SU-DHL-6 (cell line): ENCODE data around the gene ABHD13.
A peak's percentile ranks its signal among the peaks of the same experiment; 100 is the strongest.
"Not testable (repeated sequence)": the region's sequence is repeated elsewhere in the genome, so short reads cannot be mapped to it uniquely, and the experiment has no call there.

Experiments
- H2AFZ ChIP-seq: fragments of 200-600 bp; sonication (generic); 2 replicates; pipeline ENCODE4 v1.6.1; 2014; ENCODE audit warnings: low read depth, mild to moderate bottlenecking, moderate library complexity, mixed read lengths, antibody characterized with exemption, low read length; ENCODE audit not compliant: severe bottlenecking
- H3F3A ChIP-seq: fragments of 200-600 bp; shearing (Covaris generic); 2 replicates; pipeline ENCODE4 v1.6.0; 2016; ENCODE audit warnings: antibody characterized with exemption, mild to moderate bottlenecking; ENCODE audit not compliant: insufficient read depth
- H3K27ac ChIP-seq: fragments of 200-600 bp; sonication (generic); 2 replicates; pipeline ENCODE4 v1.5.1; 2016; ENCODE audit warnings: low read depth, mild to moderate bottlenecking, low read length, moderate library complexity, mixed read lengths
- H3K27me3 ChIP-seq: fragments of 200-600 bp; sonication (generic), shearing (Covaris generic); 2 replicates; pipeline ENCODE4 v1.6.0; 2014; ENCODE audit warnings: mild to moderate bottlenecking, low read length
- H3K36me3 ChIP-seq: fragments of 200-600 bp; sonication (generic); 2 replicates; pipeline ENCODE4 v1.6.1; 2014; ENCODE audit warnings: mild to moderate bottlenecking, low read length, mixed read lengths
- H3K4me2 ChIP-seq: fragments of 300-600, 200-600 bp; shearing (Covaris generic), sonication (generic); 2 replicates; pipeline ENCODE4 v1.6.0; 2014; ENCODE audit warnings: low read length, low read depth, mild to moderate bottlenecking; ENCODE audit not compliant: poor library complexity, severe bottlenecking
- H3K4me3 ChIP-seq: fragments of 200-600 bp; sonication (generic); 2 replicates; pipeline ENCODE4 v1.5.1; 2014; ENCODE audit warnings: antibody characterized with exemption, low read length, mild to moderate bottlenecking, mixed read lengths; ENCODE audit not compliant: insufficient read depth, poor library complexity, severe bottlenecking
- H3K79me2 ChIP-seq: fragments of 200-600 bp; sonication (generic); 2 replicates; pipeline ENCODE4 v1.6.1; 2014; ENCODE audit warnings: mild to moderate bottlenecking, low read length, moderate library complexity; ENCODE audit not compliant: insufficient read depth
- H3K9ac ChIP-seq: fragments of 200-600 bp; sonication (generic); 2 replicates; pipeline ENCODE4 v1.7.0; 2014; ENCODE audit warnings: mild to moderate bottlenecking, low read length
- H3K9me2 ChIP-seq: fragments of 200-600 bp; sonication (generic); replicated peaks from 2 replicates; pipeline ENCODE4 v1.6.1; 2014; ENCODE audit warnings: low read length; ENCODE audit not compliant: insufficient read depth
- H3K9me3 ChIP-seq: fragments of 200-600 bp; sonication (generic); 2 replicates; pipeline ENCODE4 v1.6.1; 2014; ENCODE audit warnings: low read length, mixed read lengths; ENCODE audit not compliant: insufficient read depth
- H4K20me1 ChIP-seq: fragments of 200-600 bp; sonication (generic); 2 replicates; pipeline ENCODE4 v1.6.1; 2014; ENCODE audit warnings: low read depth, mild to moderate bottlenecking, antibody characterized with exemption, low read length, moderate library complexity, mixed read lengths
- EZH2phosphoT487 ChIP-seq: fragments of 200-600 bp; sonication (generic), shearing (Covaris generic); conservative IDR thresholded peaks from 2 replicates; pipeline ENCODE4 v1.6.1; 2018; ENCODE audit warnings: mild to moderate bottlenecking, antibody characterized with exemption, low read length, moderate library complexity, mixed read lengths
- TF ChIP-seq, protein P1 (sequence below): fragments of 200-600 bp; sonication (generic); IDR thresholded peaks from one replicate; pipeline ENCODE4 v1.5.1; 2017; ENCODE audit warnings: antibody characterized with exemption, mild to moderate bottlenecking, low read length, moderate library complexity; ENCODE audit not compliant: insufficient read depth, poor library complexity, severe bottlenecking

Gene ABHD13

DNA sequence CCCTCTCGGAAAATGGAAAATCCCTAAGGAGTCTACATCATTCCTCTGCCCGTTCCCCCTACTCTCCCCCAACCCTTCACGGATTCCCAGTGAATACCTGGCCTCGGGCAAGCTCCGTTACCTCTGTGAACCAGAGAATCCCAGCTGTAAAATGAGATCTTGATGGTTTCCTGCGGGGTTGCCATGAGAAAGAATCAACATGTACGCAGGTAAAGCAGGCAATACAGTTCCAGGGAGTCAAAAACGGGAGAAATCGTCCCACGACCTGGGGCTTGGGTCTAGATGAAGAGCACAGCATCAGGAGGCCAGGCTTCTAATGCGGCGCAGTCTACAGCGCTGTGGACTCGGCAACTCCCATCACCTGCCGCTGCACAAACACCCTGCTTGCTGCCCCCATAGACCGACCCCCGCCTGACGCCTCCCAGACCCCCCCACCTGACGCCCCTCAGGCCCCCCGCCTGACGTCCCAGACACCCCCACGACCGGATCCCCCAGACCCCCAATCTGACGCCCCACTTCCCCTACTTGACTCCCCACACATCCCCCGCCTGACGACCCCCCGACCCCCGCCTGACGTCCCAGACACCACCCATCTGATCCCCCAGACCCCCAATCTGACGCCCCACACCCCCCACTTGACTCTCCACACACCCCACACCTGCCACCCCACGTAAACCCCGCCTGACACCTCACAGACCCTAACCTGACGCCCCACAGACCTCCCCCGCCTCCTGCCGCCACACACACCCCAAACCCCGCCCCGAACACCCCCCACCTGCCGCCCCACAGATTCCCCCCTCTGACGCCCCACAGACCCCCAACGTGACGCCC is 3.5 kb upstream of the ABHD13 start:
- Histone ChIP-seq H2AFZ (no peak overlapping the region), H3F3A (peaks cover 20% of the 10 kb centered on the region), H3K9me3 (no peaks in the 10 kb centered on the region), H3K27me3 (no peaks in the 10 kb centered on the region), H3K4me3 (peak overlapping the region; percentile 38), H4K20me1 (no peaks in the 10 kb centered on the region), H3K4me2 (peak overlapping the region; percentile 75), H3K9ac (peak overlapping the region; percentile 27; the same call in 1 of the 2 replicates), H3K36me3 (peaks cover 22% of the 10 kb centered on the region; the same call in 1 of the 2 replicates), H3K9me2 (no peaks in the 10 kb centered on the region), H3K79me2 (peaks cover 27% of the 10 kb centered on the region), H3K27ac (peak overlapping the region; percentile 31; the same call in 1 of the 2 replicates)
- no peak for TF ChIP-seq EZH2phosphoT487
- TF ChIP-seq, protein P1, sequence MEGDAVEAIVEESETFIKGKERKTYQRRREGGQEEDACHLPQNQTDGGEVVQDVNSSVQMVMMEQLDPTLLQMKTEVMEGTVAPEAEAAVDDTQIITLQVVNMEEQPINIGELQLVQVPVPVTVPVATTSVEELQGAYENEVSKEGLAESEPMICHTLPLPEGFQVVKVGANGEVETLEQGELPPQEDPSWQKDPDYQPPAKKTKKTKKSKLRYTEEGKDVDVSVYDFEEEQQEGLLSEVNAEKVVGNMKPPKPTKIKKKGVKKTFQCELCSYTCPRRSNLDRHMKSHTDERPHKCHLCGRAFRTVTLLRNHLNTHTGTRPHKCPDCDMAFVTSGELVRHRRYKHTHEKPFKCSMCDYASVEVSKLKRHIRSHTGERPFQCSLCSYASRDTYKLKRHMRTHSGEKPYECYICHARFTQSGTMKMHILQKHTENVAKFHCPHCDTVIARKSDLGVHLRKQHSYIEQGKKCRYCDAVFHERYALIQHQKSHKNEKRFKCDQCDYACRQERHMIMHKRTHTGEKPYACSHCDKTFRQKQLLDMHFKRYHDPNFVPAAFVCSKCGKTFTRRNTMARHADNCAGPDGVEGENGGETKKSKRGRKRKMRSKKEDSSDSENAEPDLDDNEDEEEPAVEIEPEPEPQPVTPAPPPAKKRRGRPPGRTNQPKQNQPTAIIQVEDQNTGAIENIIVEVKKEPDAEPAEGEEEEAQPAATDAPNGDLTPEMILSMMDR: no peak

DNA sequence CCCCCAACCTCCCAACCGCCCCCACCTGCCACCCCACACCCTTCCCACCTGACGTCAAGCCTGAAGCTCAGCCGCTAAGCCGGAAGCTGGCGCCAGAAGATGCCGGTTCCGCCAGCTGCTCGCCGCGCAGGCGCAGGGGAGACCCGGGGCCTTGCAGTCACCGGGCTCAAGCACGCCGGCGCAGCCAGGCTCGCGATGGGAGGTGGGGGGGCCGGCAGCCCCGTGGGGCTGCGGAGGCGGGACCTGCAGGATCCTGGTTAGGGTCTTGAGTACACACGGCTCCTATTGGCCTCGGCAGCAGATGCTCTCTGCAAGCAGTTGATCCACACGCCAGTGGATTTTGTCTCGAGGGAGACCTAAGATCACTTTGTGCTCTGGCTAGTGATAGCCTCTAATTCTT is 2.8 kb upstream of the ABHD13 start, which contains the start of gene LIG4:
LIG4 (minus strand) TSS at position 101 of the 400 bp plus-strand sequence. CDS start 4,268 bp downstream, outside the sequence.
- peak within 1 kb of the TSS; percentile 49 for H3K9ac ChIP-seq
- peak within 1 kb of the TSS; percentile 91 for H3K4me2 ChIP-seq
- H3K4me3 ChIP-seq: peak within 1 kb of the TSS; percentile 73
- peaks cover 35% of the 10 kb centered on the region for H3K79me2 ChIP-seq
- H3K9me3 ChIP-seq: no peaks in the 10 kb centered on the region
- no peaks in the 10 kb centered on the region for H3K27me3 ChIP-seq
- H2AFZ ChIP-seq: peak within 1 kb of the TSS; percentile 77
- peak within 1 kb of the TSS; percentile 58 for H3K27ac ChIP-seq
- 0 out of 2 replicates have a peak, but pooled peaks cover 3% of the 10 kb centered on the region for H4K20me1 ChIP-seq
- no peaks in the 10 kb centered on the region for H3K9me2 ChIP-seq
- H3K36me3 ChIP-seq: peaks cover 15% of the 10 kb centered on the region; the same call in 1 of the 2 replicates
- TF ChIP-seq, protein P1: no peak
- no peak for TF ChIP-seq EZH2phosphoT487
- peaks cover 24% of the 10 kb centered on the region for H3F3A ChIP-seq

DNA sequence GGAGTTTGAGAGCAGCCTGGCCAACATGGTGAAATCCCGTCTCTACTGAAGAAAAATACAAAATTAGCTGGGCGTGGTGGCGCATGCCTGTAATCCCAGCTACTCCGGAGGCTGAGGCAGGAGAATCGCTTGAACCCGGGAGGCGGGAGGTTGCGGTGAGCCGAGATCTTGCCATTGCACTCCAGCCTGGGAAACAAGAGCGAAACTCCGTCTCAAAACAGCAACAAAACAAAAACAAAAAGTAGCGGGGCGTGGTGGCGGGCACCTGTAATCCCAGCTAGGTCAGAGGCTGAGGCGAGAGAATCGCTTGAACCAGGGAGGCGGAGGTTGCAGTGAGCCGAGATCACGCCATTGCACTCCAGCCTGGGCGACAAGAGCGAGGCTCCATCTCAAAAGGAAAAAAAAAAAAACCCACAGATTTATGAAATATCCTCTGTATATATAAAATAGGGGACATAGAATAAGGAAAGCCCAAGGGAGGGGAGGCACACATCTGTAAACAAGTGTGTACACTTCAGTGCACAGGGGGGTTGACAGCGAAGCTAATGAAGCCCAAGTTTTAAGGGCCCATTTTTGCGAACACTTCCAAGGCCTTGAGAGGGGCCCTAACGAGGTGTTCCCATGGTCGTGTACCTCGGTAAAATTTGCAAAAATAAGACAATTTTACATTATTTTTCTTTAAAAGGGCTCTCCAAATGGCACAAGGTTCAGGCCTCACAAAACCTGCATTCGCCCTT is 717 bp upstream of the ABHD13 start:
- Histone ChIP-seq H3K9ac (peak overlapping the region; percentile 94), H3K4me2 (peak overlapping the region; percentile 91), H3K27ac (peak overlapping the region; percentile 64), H3K79me2 (peaks cover 51% of the 10 kb centered on the region), H2AFZ (peak overlapping the region; percentile 97), H3F3A (peaks cover 27% of the 10 kb centered on the region), H3K4me3 (peak overlapping the region; percentile 99)
- H3K9me2 ChIP-seq, H3K36me3 ChIP-seq, H3K9me3 ChIP-seq, H4K20me1 ChIP-seq, H3K27me3 ChIP-seq: not testable (repeated sequence)
